ENCODE measurements around the gene SLC35B2.

SLC35B2 gene

DNA sequence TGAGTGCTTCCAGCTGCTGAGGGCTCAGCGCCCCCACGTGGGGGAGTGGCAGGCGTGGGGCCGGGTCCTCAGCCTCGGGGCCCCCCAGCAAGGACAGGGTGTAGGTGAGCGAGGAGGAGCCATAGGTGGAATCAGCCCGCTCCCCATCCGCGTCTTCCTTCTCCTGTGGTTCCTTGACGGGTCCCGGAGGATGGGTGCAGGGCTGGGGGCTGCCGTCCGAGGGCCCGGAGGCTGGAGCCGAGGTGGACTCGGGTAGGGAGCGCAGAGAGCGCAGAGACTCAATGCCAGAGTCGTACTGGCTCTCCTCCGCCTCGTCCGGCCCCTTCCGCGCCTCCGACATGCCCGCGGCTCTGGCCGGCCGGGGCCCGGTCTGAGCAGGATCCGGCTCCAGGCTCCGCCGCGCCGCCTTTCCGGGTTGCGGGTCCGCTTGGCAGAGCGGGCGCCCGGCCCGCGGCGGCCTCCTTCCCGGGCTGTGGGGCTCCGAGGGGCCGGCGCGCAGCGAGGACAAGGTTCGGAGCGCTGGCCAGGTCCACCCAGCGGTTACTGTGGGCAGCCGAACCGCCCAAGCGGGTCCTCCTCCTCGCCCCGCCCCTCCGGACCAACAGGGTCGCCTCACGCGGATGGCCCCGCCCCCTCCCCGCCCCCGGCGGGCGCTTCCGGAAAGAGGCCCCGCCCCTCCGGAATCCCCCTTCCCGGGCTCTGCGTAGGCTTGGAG, 7.8 kb upstream of the SLC35B2 start, which contains the start of gene NFKBIE:
TSS of gene NFKBIE (minus strand) at position 545 of the 715 bp plus-strand sequence. CDS start at position 340, 205 bp downstream.
- peaks cover 15% of the 10 kb centered on the region for H3K4me1 ChIP-seq
- TF ChIP-seq, protein P1, sequence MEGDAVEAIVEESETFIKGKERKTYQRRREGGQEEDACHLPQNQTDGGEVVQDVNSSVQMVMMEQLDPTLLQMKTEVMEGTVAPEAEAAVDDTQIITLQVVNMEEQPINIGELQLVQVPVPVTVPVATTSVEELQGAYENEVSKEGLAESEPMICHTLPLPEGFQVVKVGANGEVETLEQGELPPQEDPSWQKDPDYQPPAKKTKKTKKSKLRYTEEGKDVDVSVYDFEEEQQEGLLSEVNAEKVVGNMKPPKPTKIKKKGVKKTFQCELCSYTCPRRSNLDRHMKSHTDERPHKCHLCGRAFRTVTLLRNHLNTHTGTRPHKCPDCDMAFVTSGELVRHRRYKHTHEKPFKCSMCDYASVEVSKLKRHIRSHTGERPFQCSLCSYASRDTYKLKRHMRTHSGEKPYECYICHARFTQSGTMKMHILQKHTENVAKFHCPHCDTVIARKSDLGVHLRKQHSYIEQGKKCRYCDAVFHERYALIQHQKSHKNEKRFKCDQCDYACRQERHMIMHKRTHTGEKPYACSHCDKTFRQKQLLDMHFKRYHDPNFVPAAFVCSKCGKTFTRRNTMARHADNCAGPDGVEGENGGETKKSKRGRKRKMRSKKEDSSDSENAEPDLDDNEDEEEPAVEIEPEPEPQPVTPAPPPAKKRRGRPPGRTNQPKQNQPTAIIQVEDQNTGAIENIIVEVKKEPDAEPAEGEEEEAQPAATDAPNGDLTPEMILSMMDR (IDR thresholded peaks at IDR 0.05), result peak; percentile 11

DNA sequence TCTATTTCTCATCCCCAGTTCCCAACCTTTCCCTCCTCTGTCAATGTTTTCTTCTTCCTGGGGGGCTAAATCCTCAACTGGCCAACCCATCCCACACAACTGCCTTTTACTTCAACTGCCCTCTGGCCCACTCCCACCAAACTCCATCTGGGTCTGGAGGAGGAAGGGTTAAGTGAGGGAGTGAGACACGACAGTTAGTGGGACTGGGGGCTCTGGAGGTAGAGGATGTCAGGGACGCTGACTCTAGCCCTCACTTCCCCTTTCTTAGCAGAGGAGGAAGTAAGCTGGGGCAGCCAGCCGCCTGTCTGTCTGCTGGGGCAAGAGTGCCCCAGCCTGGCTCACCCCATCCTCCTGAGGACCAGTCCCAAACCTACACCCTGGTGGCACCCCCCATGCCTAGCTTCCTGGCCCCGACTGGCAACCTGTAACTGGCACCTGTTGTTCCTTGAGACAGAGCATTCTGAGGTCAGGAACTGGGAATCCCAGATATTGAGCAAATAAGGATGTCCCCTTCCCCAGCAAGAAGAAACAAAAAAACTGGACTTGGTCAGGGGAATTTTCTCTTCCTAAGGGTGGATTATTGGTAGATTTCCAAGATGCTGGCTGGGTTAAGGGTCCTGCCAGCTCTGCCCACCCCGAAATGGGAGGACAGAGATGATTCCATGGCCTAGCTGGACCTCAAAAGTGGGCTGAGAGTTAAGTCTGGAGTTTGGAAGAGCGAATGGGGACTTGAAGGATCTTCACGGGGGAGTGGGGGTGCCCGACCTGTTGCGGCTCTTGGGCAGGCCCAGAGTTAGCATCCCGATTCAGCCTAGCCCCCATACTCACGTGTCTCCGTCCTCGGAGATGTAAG, 7.1 kb upstream of the SLC35B2 start:
- Histone ChIP-seq H3K4me3 (ENCODE audit: low read depth, low read length) (peak overlapping the region; percentile 71), H3K27ac (peak overlapping the region; percentile 40), H3K27me3 (ENCODE audit: control insufficient read depth, insufficient read depth, low read length) (no peaks in the 10 kb centered on the region), H2AFZ (peak overlapping the region; percentile 93), H3K9ac (peak overlapping the region; percentile 29), H3K36me3 (ENCODE audit: control insufficient read depth, insufficient read depth, low read length) (no peaks in the 10 kb centered on the region), H3K4me1 (peaks cover 15% of the 10 kb centered on the region), H3K79me2 (no peaks in the 10 kb centered on the region), H3K4me2 (ENCODE audit: low read length) (peak overlapping the region; percentile 92), H3K9me3 (ENCODE audit: control insufficient read depth, low read length) (no peaks in the 10 kb centered on the region)
- TF ChIP-seq, protein P1 (IDR thresholded peaks at IDR 0.05), result no peak

More for the DNA sequence above, 7.8 kb upstream of the SLC35B2 start, which contains the start of gene NFKBIE:
- Histone ChIP-seq H3K9me3 (ENCODE audit: control insufficient read depth, low read length) (no peaks in the 10 kb centered on the region), H3K27ac (peak within 1 kb of the TSS; percentile 40), H3K36me3 (ENCODE audit: control insufficient read depth, insufficient read depth, low read length) (no peaks in the 10 kb centered on the region), H3K9ac (peak within 1 kb of the TSS; percentile 29), H3K4me3 (ENCODE audit: low read depth, low read length) (peak within 1 kb of the TSS; percentile 71), H3K27me3 (ENCODE audit: control insufficient read depth, insufficient read depth, low read length) (no peaks in the 10 kb centered on the region), H3K4me2 (ENCODE audit: low read length) (peak within 1 kb of the TSS; percentile 92), H3K79me2 (no peaks in the 10 kb centered on the region), H2AFZ (peak within 1 kb of the TSS; percentile 93)

DNA sequence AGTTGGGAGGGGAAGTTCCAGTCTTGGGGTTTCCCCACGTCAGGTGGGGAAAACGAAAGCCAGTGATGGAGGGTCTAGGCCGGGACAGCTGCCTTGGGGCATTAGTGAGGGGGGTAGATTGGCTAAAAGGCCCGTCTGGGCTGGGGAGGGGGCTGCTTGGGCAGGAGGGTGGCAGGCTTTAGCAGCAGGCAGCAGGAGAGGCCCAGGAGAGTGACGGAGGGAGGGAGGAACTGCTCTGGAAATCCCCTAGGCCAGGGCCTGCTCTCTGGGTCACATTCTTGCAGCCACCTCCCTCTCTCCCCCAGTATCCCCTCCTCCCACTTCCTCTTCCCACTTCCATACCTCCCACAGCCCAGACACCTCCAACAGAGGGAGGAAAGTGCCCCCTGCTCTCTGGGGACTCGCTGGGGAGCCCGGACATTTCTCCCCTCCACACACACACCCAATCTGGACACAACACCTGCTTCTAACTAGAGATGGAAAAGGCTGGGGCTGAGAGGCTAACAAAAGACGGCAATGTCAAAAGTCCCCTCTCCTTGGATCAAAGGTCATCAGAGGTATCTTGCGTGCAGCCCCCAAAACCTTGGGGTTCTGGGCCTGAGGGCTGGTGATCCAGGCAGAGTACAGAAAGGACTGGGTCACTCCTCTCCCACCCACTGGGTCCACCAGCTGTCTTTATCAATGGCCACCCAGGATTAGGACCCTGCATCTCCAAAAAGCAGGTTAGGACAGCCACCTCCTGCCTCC, 6.2 kb upstream of the SLC35B2 start:
- Histone ChIP-seq H3K4me3 (ENCODE audit: low read depth, low read length) (peak overlapping the region; percentile 71), H3K27ac (no peak overlapping the region), H3K36me3 (ENCODE audit: control insufficient read depth, insufficient read depth, low read length) (no peaks in the 10 kb centered on the region), H3K9me3 (ENCODE audit: control insufficient read depth, low read length) (no peaks in the 10 kb centered on the region), H3K27me3 (ENCODE audit: control insufficient read depth, insufficient read depth, low read length) (no peaks in the 10 kb centered on the region), H3K4me2 (ENCODE audit: low read length) (peak overlapping the region; percentile 92), H3K9ac (no peak overlapping the region), H3K4me1 (peaks cover 15% of the 10 kb centered on the region), H3K79me2 (no peaks in the 10 kb centered on the region), H2AFZ (no peak overlapping the region)
- TF ChIP-seq, protein P1 (IDR thresholded peaks at IDR 0.05), result no peak

DNA sequence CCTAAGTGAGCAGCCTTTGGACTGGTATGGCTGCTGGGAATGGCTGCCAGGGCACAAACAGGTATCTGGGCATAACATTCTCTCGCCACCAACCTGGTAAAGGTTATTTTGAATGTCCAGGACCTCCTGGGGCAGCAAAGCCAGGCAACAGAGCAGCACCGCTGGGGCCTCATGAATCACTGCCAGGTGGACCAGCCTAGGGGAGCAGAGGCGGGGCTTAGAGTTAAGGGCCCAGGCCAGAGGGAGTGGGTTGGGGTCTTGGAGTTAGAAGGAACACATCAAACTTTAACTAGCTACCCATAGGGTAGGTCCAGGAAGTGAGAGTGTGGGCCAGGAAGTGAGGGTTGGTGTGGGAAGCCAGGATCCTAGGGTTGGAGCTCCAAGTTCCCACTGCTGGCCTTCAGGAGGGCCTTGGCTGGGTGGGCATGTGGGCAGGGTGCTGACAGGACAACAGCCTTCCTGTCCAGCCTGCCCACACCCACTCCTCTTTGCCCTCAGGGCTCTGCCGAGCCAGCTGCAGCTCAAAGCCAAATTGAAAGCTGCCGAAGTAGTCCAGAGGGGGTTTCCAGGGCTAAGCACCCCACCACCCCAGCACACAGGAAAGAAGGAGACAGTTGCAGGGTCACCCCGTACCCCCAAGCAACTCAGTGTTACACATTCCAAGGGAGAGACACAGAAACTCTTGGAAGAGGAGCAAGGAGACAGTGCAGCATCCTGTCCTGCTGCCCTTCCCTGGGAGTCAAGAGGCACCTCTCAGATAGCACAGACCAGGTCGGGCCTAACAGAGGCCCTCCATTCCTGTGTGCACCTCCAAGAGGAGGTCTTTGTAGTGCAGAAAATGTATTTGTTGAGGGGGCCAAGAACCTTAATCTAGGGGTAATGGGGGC, 5.4 kb upstream of the SLC35B2 start:
- H3K27me3 ChIP-seq (ENCODE audit: control insufficient read depth, insufficient read depth, low read length), result no peaks in the 10 kb centered on the region
- H3K4me2 ChIP-seq (ENCODE audit: low read length), result no peak overlapping the region
- H3K9ac ChIP-seq, result no peak overlapping the region
- H3K79me2 ChIP-seq, result no peaks in the 10 kb centered on the region
- H3K36me3 ChIP-seq (ENCODE audit: control insufficient read depth, insufficient read depth, low read length), result no peaks in the 10 kb centered on the region
- no peak overlapping the region for H3K27ac ChIP-seq
- H3K9me3 ChIP-seq (ENCODE audit: control insufficient read depth, low read length), result no peaks in the 10 kb centered on the region
- TF ChIP-seq, protein P1 (IDR thresholded peaks at IDR 0.05), result no peak
- no peak overlapping the region for H3K4me3 ChIP-seq (ENCODE audit: low read depth, low read length)
- no peak overlapping the region for H2AFZ ChIP-seq
- H3K4me1 ChIP-seq, result peaks cover 18% of the 10 kb centered on the region

Data from parathyroid adenoma (tissue), 2 donors.